ENCODE results near the gene MGAT5B.

The MGAT5B gene

GRCh38 chr17:76905836-76906235, 37.6 kb downstream of the MGAT5B start:
- DNase-seq (ENCODE audit: low spot score), result no peak

GRCh38 chr17:76906463-76906862, 38.3 kb downstream of the MGAT5B start:
- no peak for DNase-seq (ENCODE audit: low spot score)

DNA sequence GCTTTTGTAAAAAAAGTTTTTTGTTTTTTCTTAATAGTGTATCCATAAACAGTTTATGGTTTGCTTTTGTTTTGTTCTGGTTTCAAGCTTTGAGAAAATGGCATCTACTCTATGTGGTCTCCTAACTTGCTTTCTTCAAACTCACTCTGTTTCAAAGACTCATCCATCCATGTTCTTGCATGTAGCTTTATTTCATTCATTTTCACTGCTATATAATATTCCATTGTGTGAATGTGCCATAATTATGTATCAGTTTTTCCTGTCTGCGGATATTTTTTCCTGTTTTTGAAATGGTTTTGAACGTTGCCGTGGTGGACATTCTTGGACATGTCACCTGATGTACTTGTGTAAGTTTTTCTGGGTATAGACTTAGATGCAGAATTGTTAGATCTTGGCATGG, 39.1 kb downstream of the MGAT5B start:
- DNase-seq (ENCODE audit: low spot score), result no peak

- peak; percentile 3 for DNase-seq (ENCODE audit: low spot score)
Measured at GRCh38 chr17:76909971-76910760, 42.0 kb downstream of the MGAT5B start.

GRCh38 chr17:76911299-76912017, 43.3 kb downstream of the MGAT5B start:
- no peak for DNase-seq (ENCODE audit: low spot score)

DNA sequence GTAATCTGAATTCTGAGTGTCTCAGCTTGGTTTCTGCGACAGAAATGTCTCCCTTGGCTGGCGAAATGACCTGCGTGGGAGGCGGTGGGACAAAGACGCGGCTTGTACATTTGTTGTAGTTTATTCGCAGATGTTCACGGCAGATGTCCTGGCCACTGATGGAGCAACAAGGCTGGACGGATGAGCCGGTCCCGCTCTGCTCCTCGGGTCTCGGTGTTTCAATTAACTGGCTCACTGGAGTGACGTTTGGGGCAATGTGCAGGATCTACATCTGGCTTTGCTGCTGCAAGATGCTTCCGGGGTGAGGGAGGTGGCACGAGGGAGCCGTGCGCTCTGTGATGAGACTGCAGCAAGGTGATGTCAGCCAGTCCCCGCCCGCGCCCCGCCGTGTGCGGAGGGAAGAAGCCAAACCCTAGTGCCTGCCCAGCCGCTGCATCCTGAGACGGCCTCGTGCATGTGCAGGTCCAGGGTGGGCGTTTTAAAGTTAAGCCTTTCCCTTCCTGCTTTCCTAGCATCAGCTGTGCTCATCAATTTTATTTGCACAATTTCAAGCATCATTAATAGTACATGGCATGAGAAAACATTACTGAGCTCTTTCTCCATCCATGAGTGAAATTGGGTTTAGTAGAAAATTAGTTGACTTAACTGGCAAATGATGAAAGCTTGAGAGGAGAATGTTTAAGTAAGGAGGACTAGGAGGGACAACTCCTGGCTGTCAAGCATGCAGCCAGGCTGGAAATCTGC, 44.4 kb downstream of the MGAT5B start:
- no peak for DNase-seq (ENCODE audit: low spot score)

- DNase-seq (ENCODE audit: low spot score), result no peak
Measured at GRCh38 chr17:76914937-76915336, 46.7 kb downstream of the MGAT5B start.

GRCh38 chr17:76915840-76916510, 47.8 kb downstream of the MGAT5B start:
- DNase-seq (ENCODE audit: low spot score), result no peak

- DNase-seq (ENCODE audit: low spot score), result no peak
Measured at GRCh38 chr17:76917829-76918228, 49.6 kb downstream of the MGAT5B start.

DNA sequence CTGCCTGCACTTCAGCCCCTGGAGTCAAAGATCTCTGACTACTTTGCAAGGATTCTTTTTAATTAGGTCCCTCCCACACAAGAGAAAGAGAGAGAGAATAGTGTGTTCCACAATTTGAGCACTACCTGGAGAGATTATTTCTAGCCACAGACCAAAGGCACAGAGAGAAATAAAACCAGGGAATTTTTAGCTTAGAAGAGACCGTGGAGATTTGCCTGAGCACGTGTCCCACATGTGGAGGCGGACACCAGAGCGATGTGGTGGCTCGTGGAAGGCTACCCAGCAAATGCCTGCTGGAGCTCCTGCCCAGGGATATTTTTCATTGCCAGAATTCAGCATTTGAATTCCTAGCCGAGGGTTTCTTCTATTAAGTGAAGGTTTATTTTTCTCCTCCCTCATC, 50.6 kb downstream of the MGAT5B start:
- no peak for DNase-seq (ENCODE audit: low spot score)

DNA sequence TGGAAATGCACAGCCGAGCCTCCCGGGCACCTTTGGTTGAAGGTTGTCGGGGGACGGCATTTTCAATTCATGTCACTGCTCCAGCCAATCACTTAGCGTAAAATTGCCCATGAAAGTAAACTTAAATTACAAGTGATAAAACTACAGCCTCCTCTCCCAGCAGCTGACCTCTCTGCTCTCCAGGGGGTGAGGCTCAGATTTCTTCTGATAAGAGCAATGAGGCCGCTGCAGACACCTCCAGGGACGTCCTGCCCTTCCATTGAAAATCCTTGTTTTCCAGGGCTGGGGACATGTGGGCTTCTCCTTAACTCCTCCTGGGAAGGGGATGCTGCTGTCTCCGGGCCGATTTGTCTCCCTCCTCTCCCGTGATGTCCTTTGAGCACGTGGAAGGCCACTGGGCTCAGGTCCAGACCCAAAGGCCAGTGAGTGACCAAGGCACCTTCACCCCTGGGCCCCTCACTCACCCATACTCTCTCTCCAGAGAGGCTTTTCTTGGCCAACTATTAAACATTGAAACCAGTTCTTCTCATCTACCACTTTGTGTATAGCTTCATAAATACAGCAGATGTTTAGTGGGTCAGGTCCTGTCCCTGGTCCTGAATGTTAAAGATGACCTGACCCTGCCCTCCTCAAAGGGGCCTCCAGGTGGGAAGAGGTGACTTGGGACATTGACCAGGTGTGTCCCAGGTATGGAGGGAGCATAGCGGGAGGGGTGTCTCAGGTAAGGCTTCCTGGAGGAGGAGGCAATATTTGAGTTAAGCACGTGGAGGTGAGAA, 52.3 kb downstream of the MGAT5B start:
- DNase-seq (ENCODE audit: low spot score), result no peak

DNA sequence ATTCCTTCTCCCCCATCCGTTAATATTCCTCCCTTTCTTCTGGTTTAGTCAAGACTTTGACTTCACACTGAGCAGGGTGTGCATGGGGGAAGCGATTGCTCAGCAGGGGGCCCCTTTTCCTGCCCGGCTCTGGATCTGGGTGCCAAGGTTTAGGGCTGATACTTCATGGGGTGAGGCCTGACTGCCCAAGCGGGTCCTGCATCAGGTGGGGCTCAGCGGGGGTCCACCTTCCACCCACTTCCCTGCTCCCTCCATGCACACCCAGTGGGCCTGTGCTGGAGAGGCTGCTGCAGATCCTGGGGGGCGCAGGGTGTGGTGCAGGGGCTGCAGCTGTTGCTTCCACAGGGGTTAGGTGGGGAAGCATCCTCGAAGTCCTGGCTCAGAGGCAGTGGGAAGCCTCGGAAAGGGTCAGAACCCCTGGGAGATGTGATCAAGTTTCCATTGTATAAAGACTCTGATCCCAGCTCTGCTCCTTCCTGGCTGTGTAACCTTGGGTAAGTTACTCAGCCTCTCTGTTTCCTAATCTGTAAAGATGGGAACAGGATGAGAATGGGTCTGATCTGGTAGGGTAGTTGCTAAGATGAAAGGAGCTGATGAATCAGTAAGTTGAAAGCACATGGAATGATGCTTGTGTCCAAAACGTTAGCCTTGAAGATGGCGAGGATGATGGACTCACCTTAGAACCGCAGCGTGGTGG, 53.3 kb downstream of the MGAT5B start:
- no peak for DNase-seq (ENCODE audit: low spot score)

GRCh38 chr17:76922084-76922483, 53.9 kb downstream of the MGAT5B start:
- DNase-seq (ENCODE audit: low spot score), result no peak

- no peak for DNase-seq (ENCODE audit: low spot score)
Measured at GRCh38 chr17:76922967-76923366, 54.8 kb downstream of the MGAT5B start.

DNA sequence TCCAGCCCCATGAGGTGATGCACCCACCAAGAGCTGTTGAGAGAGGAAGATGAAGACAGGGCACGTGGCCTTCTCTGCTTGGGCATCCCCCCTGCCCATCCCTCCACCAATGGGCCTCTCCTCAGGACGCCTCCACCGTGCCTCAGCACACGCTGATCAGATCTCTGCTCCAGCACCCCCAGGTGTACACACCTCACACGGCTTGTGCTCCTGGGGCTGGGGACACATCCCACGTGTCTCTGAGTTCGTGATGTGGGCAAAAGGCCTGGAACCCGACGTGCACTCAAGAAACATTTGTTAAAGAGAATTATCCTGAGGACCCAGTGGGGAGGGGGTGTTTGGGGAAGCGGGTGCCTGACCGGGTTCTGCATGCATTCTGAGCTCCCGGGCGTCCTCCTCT, 55.3 kb downstream of the MGAT5B start:
- DNase-seq (ENCODE audit: low spot score), result no peak

GRCh38 chr17:76924345-76925342, 56.4 kb downstream of the MGAT5B start:
- no peak for DNase-seq (ENCODE audit: low spot score)

- no peak for DNase-seq (ENCODE audit: low spot score)
Measured at GRCh38 chr17:76925441-76925891, 57.3 kb downstream of the MGAT5B start.

DNA sequence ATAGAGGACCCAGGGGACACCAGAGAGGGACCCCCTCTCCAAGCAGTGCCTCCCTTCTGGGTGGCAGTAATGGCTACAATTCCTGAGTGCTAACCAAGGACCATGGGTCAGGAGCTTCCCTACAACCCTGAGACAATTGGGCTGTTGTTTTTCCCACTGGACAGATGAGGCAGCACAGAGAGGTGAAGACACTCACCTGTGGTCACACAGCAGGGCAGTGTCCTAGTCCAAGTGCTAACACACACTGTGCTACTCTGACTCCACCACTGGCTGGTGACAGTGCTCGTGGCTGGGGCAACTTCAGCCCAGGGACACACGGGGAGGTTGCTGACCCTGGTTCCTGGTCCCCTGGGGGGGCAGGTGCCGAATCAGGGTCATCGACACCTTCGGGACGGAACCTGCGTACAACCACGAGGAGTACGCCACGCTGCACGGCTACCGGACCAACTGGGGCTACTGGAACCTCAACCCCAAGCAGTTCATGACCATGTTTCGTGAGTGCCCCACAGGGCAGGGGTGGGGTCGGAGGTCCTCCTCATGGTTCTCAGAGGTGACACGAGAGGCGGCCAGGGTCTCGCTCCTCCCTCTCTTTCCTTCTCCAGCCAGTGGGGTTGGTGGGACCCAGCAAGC, 58.1 kb downstream of the MGAT5B start:
- no peak for DNase-seq (ENCODE audit: low spot score)

DNA sequence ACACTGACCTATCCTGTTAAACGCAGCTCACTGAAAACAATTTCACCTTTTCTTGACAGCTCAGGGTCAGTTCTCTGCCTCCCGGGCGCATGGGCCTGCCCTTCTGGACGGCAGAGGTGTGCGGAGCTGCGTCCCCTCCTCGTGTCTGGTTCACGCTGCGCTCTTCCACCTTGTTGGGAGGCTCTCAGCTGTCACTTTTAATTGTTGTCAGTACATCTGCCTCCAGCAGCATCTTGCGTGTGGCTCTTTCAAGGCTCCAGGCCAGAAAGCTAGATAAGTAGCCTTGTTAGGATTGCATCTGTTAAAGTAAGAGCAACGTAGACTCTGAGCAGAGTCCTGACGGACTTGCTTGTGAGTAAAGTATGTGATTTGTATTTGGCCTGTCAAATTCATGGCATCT, 59.4 kb downstream of the MGAT5B start:
- no peak for DNase-seq (ENCODE audit: low spot score)
